ENCODE measurements around the gene MFSD11. TPM values are rescaled to one million over a fixed set of nuclear protein-coding genes. Genes with fewer than 3 reads are reported as not detected.

The MFSD11 gene
- 23.1 and 23.9 TPM in 2 replicates for total RNA-seq

GRCh38 chr17:76737676-76738467 is at the start of gene MFSD11:
TSS of gene MFSD11 (plus strand) at chr17:76738119. CDS start at chr17:76738353, 234 bp downstream.

DNA sequence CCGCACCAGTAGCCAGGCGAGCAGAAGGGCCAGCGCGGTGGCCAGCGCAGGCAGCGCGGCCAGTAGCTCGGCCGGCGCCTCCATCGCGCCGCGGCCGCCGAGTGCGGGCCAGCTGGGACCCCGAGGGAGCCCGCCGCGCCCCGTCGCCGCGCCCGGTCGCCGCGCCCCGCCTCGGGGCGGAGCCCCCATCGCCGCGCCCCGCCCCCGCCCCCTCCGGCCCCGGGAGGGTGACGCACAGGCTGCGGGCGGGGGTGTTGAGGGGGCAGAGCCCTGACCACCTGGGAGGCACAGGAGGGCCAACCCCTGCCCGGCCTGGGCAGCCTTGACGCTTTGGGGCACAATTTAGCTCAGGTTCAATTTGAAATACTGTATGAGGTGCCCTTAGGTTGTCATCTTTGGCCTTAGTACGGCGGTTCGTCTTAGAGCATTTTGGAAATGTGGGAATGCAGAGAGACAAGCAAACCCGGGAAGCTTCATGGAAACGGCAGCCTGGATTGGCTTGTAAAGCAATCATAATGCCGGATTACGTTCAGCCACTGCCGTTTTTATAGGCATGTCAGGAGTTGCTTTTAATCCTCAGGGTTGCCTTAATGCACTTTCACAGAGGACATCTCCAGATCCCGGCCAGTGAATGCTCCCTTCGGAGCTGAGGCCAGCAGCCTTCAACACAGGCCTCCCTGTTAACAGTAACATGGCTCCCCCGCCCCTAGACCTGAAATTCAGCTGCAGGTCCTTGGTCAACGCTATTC is 26.9 kb upstream of the MFSD11 start, which contains the start of gene MXRA7:
Gene MXRA7 (minus strand): TSS at position 103 of the 749 bp plus-strand sequence. CDS start 19 bp downstream, at position 84.

DNA sequence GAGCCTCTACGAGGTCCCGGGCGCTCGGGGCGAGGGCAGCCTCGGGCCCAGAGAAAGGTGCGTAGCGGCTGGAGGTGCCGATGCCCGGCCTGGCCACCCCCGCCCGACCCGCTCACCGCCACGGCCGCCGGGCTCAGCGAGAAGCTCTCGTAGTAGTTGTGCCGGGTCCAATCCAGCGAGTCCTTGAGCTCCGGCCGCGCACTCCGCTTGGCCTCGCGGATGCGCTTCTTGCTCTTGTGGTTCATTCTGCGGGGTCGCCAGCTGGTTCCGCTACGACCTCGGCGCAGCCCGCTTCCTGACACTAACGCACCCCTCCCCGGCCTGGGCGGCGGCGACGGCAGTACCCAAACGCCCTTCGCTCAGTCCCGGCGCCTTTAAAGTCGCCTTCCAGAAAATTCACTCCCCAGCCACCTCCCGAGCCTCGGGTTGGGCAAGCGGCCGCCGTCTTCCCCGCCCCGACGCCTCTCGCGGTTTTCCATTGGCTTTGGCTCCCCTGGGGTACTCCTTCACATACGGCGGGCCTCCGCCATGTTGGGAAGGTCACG is 11.6 kb upstream of the MFSD11 start, which contains the start of gene JMJD6:
Gene JMJD6 (minus strand): TSS at position 376 of the 545 bp plus-strand sequence. CDS start 131 bp downstream, at position 245.

DNA sequence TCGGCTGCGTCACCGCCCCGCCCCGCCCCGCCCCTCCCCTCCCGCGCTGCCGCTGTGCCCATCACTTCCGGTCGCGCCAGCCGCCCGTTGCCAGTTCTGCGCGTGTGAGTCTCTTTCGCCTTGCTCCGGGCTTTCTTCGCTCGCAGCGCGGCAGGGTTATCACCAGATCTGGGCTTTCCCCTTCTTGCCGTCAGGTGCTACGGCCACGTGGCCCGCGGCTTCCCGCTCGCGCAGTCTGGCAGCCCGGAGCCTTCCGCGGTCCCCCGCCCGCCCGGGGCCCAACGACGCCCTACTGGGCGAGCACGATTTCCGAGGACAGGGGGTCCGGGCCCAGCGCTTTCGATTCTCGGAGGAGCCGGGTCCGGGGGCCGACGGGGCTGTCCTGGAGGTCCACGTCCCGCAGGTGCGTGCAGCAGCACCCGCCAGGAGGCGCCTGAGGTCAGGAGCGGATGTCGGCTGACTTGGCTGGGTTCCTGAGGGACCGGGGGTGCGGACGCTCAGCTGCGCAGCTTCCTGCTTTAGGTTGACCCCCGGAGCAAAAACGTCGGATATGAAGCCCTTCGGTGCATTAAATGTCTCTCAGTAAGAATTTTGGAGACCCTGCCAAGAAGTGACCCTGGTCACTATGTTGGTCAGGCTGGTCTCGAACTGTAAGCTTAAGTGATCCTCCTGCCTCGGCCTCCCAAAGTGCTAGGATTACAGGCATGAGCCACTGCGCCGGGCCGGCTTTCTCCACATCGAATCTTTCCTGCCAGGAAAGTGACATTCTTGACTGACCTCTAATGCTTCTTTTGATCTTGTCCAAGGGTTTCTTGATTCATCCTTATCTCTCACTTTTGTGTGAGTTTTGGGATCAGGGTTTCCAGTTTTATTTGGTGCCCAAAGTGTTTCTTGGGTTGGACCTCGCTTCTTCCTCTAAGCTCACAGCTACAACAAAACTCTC is 10.9 kb upstream of the MFSD11 start, which contains the start of gene METTL23:
Gene METTL23 (plus strand): TSS at position 64 of the 943 bp plus-strand sequence. CDS start 2,872 bp downstream, outside the sequence.

GRCh38 chr17:76737082-76737675 is 740 bp upstream of the MFSD11 start, which contains the start of gene SRSF2:
TSS of gene SRSF2 (minus strand) at chr17:76737331. CDS start at chr17:76737160, 171 bp downstream.

Small RNAs within 50 kb of the gene (small RNA-seq; reads per million reads assigned to genes)
- gene AC005837.3 (not detected), gene RF02271 (not detected), gene RNU6-97P (not detected), gene RNY4P36 (not detected)

Other genes starting within 250 kb of the MFSD11 start
- 1.1 and 5.1 TPM in 2 replicates for gene RHBDF2, start 236.7 kb upstream of the MFSD11 start, total RNA-seq
- gene CYGB, start 200.4 kb upstream of the MFSD11 start, total RNA-seq, result 13.9 and 19.1 TPM in 2 replicates
- 4.0 and 4.1 TPM in 2 replicates for gene PRCD, start 198.1 kb upstream of the MFSD11 start, total RNA-seq
- 0.20 TPM in 1 of 2 replicates, not detected in the other for gene ST6GALNAC2, start 152.3 kb upstream of the MFSD11 start, total RNA-seq
- gene ST6GALNAC1, start 94.4 kb upstream of the MFSD11 start, total RNA-seq, result not detected in 2 replicates
- 192 and 250 TPM in 2 replicates for gene MXRA7, start 27.2 kb upstream of the MFSD11 start, total RNA-seq
- gene JMJD6, start 11.5 kb upstream of the MFSD11 start, total RNA-seq, result 11.8 and 15.6 TPM in 2 replicates
- 21.7 and 26.2 TPM in 2 replicates for gene METTL23, start 11.3 kb upstream of the MFSD11 start, total RNA-seq
- 163 and 201 TPM in 2 replicates for gene SRSF2, start 788 bp upstream of the MFSD11 start, total RNA-seq
- gene MGAT5B, start 130.3 kb downstream of the MFSD11 start, total RNA-seq, result 0.20 and 0.37 TPM in 2 replicates